SK-N-SH (cell line): ENCODE data around the gene KCNT1. TPM values are rescaled to one million over a fixed set of nuclear protein-coding genes. Genes with fewer than 3 reads are reported as not detected.
"Not testable (repeated sequence)": the region's sequence is repeated elsewhere in the genome, so short reads cannot be mapped to it uniquely, and the experiment has no call there.

Experiments used
- CTCF ChIA-PET: fragments of 300-600, 350-600 bp; formaldehyde crosslinking; extraction: SDS; loops from one replicate; lab custom pipeline; 2021; lab: Yijun Ruan, JAX
- POLR2A ChIA-PET: fragments of 350-600 bp; sonication (Branson Sonifier 250); formaldehyde crosslinking; extraction: SDS; loops from one replicate; lab custom pipeline; 2020; ENCODE audit warnings: antibody characterized with exemption, inconsistent platforms; lab: Yijun Ruan, JAX
- DNase-seq: peaks from one replicate; pipeline ENCODE4 v3.0.0; 2012
- H2AFZ ChIP-seq: fragments of 200-600 bp; sonication (generic); 2 replicates; pipeline ENCODE4 v1.8.1; 2016; ENCODE audit warnings: antibody characterized with exemption, mild to moderate bottlenecking, low read depth
- H3F3A ChIP-seq: fragments of 200-600 bp; sonication (generic); replicated peaks from 2 replicates; pipeline ENCODE3; 2016; ENCODE audit warnings: antibody characterized with exemption, mild to moderate bottlenecking; ENCODE audit not compliant: insufficient read depth
- H3K27ac ChIP-seq, 2 experiments: fragments of 200-500 bp in 1 of 2; fragments of 200-600 bp in 1 of 2; sonication (Bioruptor generic) in 1 of 2; sonication (generic), shearing (Covaris generic) in 1 of 2; 2 replicates each; pipeline versions ENCODE4 v1.5.1 to v1.6.1; 2014 to 2016; ENCODE audit warnings: low read depth in 2 of 2, inconsistent platforms in 1 of 2, low read length in 1 of 2, mild to moderate bottlenecking in 1 of 2, mixed read lengths in 1 of 2
- H3K27me3 ChIP-seq: fragments of 200-600 bp; sonication (generic), shearing (Covaris generic); 2 replicates; pipeline ENCODE4 v1.6.1; 2016; ENCODE audit warnings: mixed run types; ENCODE audit not compliant: insufficient read depth
- H3K36me3 ChIP-seq, 2 experiments: fragments of 200-500 bp in 1 of 2; fragments of 200-600 bp in 1 of 2; sonication (Bioruptor generic) in 1 of 2; sonication (generic) in 1 of 2; replicated peaks in 1 of 2; 2 replicates each; pipeline versions ENCODE3 to v1.5.1; 2014 to 2016; ENCODE audit warnings: low read length in 1 of 2, mild to moderate bottlenecking in 1 of 2; ENCODE audit not compliant: insufficient read depth in 2 of 2, control insufficient read depth in 1 of 2
- H3K4me1 ChIP-seq, 2 experiments: fragments of 200-500 bp in 1 of 2; fragments of 200-600 bp in 1 of 2; sonication (Bioruptor generic) in 1 of 2; sonication (generic), shearing (Covaris generic) in 1 of 2; 2 replicates each; pipeline versions ENCODE4 v1.5.1 to v1.6.1; 2014 to 2016; ENCODE audit warnings: low read depth in 1 of 2, low read length in 1 of 2, mixed run types in 1 of 2; ENCODE audit not compliant: insufficient read depth in 2 of 2, control insufficient read depth in 1 of 2
- H3K4me2 ChIP-seq: fragments of 200-600 bp; sonication (generic), shearing (Covaris generic); 2 replicates; pipeline ENCODE4 v1.6.1; 2017; ENCODE audit warnings: mixed run types
- H3K4me3 ChIP-seq, 2 experiments: fragments of 200-500 bp in 1 of 2; fragments of 200-600 bp in 1 of 2; sonication (Bioruptor generic) in 1 of 2; sonication (generic), shearing (Covaris generic) in 1 of 2; 2 replicates each; pipeline versions ENCODE4 v1.5.1 to v1.8.1; 2014 to 2016; ENCODE audit warnings: low read depth in 2 of 2, inconsistent platforms in 1 of 2, low read length in 1 of 2, mild to moderate bottlenecking in 1 of 2, mixed read lengths in 1 of 2, moderate library complexity in 1 of 2
- H3K79me2 ChIP-seq: fragments of 200-600 bp; sonication (generic); 2 replicates; pipeline ENCODE4 v1.8.1; 2017; ENCODE audit warnings: mild to moderate bottlenecking; ENCODE audit not compliant: insufficient read depth
- H3K9ac ChIP-seq: fragments of 200-600 bp; sonication (generic); 2 replicates; pipeline ENCODE4 v1.6.1; 2017; ENCODE audit warnings: mixed run types
- H3K9me2 ChIP-seq: fragments of 200-600 bp; sonication (generic); 2 replicates; pipeline ENCODE4 v1.6.1; 2017; ENCODE audit warnings: mixed run types
- H3K9me3 ChIP-seq: fragments of 200-600 bp; sonication (generic); 2 replicates; pipeline ENCODE4 v1.6.1; 2017; ENCODE audit warnings: mixed run types, mild to moderate bottlenecking, moderate library complexity
- H4K20me1 ChIP-seq: fragments of 200-600 bp; sonication (generic); 2 replicates; pipeline ENCODE4 v1.6.1; 2017; ENCODE audit warnings: mild to moderate bottlenecking, mixed run types; ENCODE audit not compliant: insufficient read depth
- CHD2 ChIP-seq: fragments of 150-350 bp; IDR thresholded peaks from 2 replicates; pipeline ENCODE4 v1.6.1; 2018; ENCODE audit warnings: low read length; ENCODE audit not compliant: partially characterized antibody
- FOXJ3 ChIP-seq: sonication (generic); formaldehyde crosslinking; IDR thresholded peaks from 2 replicates; pipeline ENCODE4 v1.5.1; 2020; ENCODE audit warnings: mild to moderate bottlenecking, missing genetic modification reagents
- GATA2 ChIP-seq: sonication (generic); formaldehyde crosslinking; IDR thresholded peaks from 2 replicates; pipeline ENCODE4 v1.5.0; 2020; ENCODE audit warnings: mild to moderate bottlenecking, missing genetic modification reagents
- MEF2A ChIP-seq: IDR thresholded peaks from 2 replicates; pipeline ENCODE4 v1.4.0; 2012; ENCODE audit warnings: low read depth, borderline replicate concordance
- MXI1 ChIP-seq: IDR thresholded peaks from 2 replicates; pipeline ENCODE4 v1.6.1; 2012; ENCODE audit warnings: mild to moderate bottlenecking, low read depth, low read length, improper control_type of control experiment
- NFIC ChIP-seq: IDR thresholded peaks from 2 replicates; pipeline ENCODE4 v1.4.0; 2012; ENCODE audit warnings: borderline replicate concordance
- NRF1 ChIP-seq: IDR thresholded peaks from 2 replicates; pipeline ENCODE4 v1.6.1; 2012; ENCODE audit warnings: low read depth, mild to moderate bottlenecking, low read length
- POLR2AphosphoS5 ChIP-seq: IDR thresholded peaks from 2 replicates; pipeline ENCODE4 v1.6.1; 2012; ENCODE audit warnings: low read depth, low read length
- RFX5 ChIP-seq: IDR thresholded peaks from 2 replicates; pipeline ENCODE4 v1.6.1; 2012; ENCODE audit warnings: mild to moderate bottlenecking, improper control_type of control experiment, low read length
- TAF1 ChIP-seq: IDR thresholded peaks from 2 replicates; pipeline ENCODE4 v1.6.1; 2012; ENCODE audit warnings: low read depth, mild to moderate bottlenecking, low read length, moderate library complexity, borderline replicate concordance
- YY1 ChIP-seq: IDR thresholded peaks from 2 replicates; pipeline ENCODE4 v1.4.0; 2012; ENCODE audit warnings: low read depth, mild to moderate bottlenecking
- WGBS: methylation state at CpG from one replicate; pipeline ENCODE4 v1.1.6; 2017; ENCODE audit warnings: low lambda C conversion rate; 5-methylcytosine and 5-hydroxymethylcytosine counted together
- polyA plus RNA-seq, 3 experiments: library from polyadenylated mRNA; depleted of rRNA; stranded (reverse); fragments of >200 nt; gene quantifications; 2 replicates each; pipeline ENCODE4 v1.2.3, GENCODE V29; 2012
- TF ChIP-seq, protein P1 (sequence below): fragments of 200-600 bp; sonication (generic); IDR thresholded peaks from 2 replicates; pipeline ENCODE4 v1.6.1; 2017; ENCODE audit warnings: antibody characterized with exemption, mild to moderate bottlenecking, moderate library complexity
- TF ChIP-seq, protein P2 (sequence below): IDR thresholded peaks from 2 replicates; pipeline ENCODE4 v1.4.0; 2012; ENCODE audit warnings: low read depth, borderline replicate concordance

Gene KCNT1
- polyA plus RNA-seq, 1 of the 3 experiments (the other 2 are of a cell fraction) = 0.08 TPM

DNA sequence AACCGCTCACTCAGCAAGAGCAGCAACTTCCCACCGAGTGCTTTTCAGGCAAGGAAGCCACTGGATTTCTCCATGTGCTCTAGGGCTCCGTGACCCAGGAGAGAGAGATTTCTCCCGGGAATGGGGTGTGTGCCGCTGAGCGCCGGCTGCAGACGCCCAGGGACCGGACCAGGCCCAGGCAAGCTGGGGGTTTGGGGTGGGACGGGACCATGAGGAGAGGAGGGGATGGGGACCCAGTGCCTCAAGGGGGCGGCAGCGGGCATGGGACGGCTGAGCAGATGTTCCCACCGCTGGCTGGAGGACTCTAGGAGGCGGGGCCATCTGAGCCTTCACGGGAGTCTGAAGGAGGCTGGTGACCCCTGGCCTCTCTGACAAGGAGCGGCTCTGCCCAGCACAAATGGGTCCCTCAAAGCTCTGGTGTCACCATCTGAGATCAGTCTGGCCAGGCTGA is 30.4 kb upstream of the KCNT1 start:
- H3K9me2 ChIP-seq = no peaks in the 10 kb centered on the region
- 39% methylated on average over 9 of the region's 17 CpGs for WGBS
- no peak overlapping the region for H3K4me2 ChIP-seq
- no peaks in the 10 kb centered on the region for H3K9me3 ChIP-seq
- DNase-seq = peak; percentile 72
- TF ChIP-seq NRF1 (no peak), FOXJ3 (no peak), MEF2A (no peak)
- no peak overlapping the region for H3K9ac ChIP-seq
- H4K20me1 ChIP-seq = no peaks in the 10 kb centered on the region
- no peak overlapping the region for H3K27ac ChIP-seq
- ChIA-PET CTCF (interaction anchor here (1.0 to 1.6 kb wide), 2 partner anchors 25 to 68 kb away, joined by 3 to 5 read pairs; no protein-coding TSS in a partner anchor), POLR2A (no interaction called here)
- no peaks in the 10 kb centered on the region for H3K36me3 ChIP-seq
- H3K79me2 ChIP-seq = no peaks in the 10 kb centered on the region
- H3F3A ChIP-seq = no peaks in the 10 kb centered on the region
- no peaks in the 10 kb centered on the region for H3K4me1 ChIP-seq
- no peak overlapping the region for H3K4me3 ChIP-seq
- no peak overlapping the region for H2AFZ ChIP-seq
- H3K27me3 ChIP-seq = no peaks in the 10 kb centered on the region

DNA sequence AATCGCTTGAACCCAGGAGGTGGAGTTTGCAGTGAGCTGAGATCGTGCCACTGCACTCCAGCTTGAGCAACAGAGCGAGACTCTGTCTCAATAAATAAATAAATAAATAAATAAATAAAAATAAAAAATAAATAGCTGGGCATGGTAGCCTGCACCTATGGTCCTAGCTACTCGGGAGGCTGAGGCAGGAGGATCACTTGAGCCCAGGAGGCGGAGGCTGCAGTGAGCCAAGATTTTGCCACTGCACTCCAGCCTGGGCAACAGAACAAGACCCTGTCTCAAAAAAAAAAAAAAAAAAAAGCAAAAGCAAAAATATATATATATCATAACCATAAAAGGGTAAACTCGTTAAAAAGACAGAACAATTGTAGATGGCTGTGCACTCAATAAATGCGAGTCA is 29.2 kb upstream of the KCNT1 start:
- H3K9me3 ChIP-seq, H3K4me1 ChIP-seq, H3F3A ChIP-seq, H3K9me2 ChIP-seq, H3K4me3 ChIP-seq, H3K27ac ChIP-seq, H3K36me3 ChIP-seq, H4K20me1 ChIP-seq, H3K79me2 ChIP-seq, H3K4me2 ChIP-seq, H3K27me3 ChIP-seq, H2AFZ ChIP-seq, H3K9ac ChIP-seq, POLR2A ChIA-PET, DNase-seq: not testable (repeated sequence)
- CTCF ChIA-PET = interaction anchor here (1.0 to 1.6 kb wide), 2 partner anchors 26 to 69 kb away, joined by 3 to 5 read pairs; no protein-coding TSS in a partner anchor
- 36% methylated on average over 7 of the region's 7 CpGs for WGBS

DNA sequence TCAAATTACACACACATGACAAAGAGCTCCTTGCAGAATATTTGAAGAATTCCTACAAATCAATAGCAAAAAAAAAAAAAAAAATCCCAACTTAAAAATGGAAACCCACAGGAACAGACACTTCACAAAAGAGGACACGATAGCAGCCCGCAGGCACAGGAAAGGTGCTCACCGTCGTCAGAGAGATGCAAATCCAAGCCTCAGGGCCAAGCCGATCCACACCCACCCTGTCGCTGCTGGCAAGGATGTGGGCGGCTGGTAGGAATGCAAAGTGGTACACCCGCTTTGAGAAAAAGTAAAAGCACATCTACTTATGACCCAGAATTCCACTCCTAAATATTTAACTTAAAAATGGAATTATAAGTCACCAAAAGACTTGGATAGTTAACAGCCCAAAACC is 28.0 kb upstream of the KCNT1 start:
- no peaks in the 10 kb centered on the region for H3K4me1 ChIP-seq
- no peaks in the 10 kb centered on the region for H3F3A ChIP-seq
- DNase-seq = no peak
- no peak overlapping the region for H2AFZ ChIP-seq
- H3K4me2 ChIP-seq = no peak overlapping the region
- TF ChIP-seq NFIC (no peak), RFX5 (no peak), MXI1 (no peak), CHD2 (no peak), YY1 (no peak), TAF1 (no peak), MEF2A (no peak), GATA2 (CRISPR knock-in tag) (no peak), POLR2AphosphoS5 (no peak)
- TF ChIP-seq, protein P1, sequence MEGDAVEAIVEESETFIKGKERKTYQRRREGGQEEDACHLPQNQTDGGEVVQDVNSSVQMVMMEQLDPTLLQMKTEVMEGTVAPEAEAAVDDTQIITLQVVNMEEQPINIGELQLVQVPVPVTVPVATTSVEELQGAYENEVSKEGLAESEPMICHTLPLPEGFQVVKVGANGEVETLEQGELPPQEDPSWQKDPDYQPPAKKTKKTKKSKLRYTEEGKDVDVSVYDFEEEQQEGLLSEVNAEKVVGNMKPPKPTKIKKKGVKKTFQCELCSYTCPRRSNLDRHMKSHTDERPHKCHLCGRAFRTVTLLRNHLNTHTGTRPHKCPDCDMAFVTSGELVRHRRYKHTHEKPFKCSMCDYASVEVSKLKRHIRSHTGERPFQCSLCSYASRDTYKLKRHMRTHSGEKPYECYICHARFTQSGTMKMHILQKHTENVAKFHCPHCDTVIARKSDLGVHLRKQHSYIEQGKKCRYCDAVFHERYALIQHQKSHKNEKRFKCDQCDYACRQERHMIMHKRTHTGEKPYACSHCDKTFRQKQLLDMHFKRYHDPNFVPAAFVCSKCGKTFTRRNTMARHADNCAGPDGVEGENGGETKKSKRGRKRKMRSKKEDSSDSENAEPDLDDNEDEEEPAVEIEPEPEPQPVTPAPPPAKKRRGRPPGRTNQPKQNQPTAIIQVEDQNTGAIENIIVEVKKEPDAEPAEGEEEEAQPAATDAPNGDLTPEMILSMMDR = no peak
- TF ChIP-seq, protein P2, sequence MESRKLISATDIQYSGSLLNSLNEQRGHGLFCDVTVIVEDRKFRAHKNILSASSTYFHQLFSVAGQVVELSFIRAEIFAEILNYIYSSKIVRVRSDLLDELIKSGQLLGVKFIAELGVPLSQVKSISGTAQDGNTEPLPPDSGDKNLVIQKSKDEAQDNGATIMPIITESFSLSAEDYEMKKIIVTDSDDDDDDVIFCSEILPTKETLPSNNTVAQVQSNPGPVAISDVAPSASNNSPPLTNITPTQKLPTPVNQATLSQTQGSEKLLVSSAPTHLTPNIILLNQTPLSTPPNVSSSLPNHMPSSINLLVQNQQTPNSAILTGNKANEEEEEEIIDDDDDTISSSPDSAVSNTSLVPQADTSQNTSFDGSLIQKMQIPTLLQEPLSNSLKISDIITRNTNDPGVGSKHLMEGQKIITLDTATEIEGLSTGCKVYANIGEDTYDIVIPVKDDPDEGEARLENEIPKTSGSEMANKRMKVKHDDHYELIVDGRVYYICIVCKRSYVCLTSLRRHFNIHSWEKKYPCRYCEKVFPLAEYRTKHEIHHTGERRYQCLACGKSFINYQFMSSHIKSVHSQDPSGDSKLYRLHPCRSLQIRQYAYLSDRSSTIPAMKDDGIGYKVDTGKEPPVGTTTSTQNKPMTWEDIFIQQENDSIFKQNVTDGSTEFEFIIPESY = no peak
- H3K4me3 ChIP-seq = no peak overlapping the region
- no peaks in the 10 kb centered on the region for H3K9me2 ChIP-seq
- H4K20me1 ChIP-seq = no peaks in the 10 kb centered on the region
- no peaks in the 10 kb centered on the region for H3K9me3 ChIP-seq
- no peak overlapping the region for H3K27ac ChIP-seq
- ChIA-PET CTCF (interaction anchor here (1.4 kb wide), 1 partner anchor 30 kb away, joined by 3 read pairs; no protein-coding TSS in a partner anchor), POLR2A (no interaction called here)
- H3K9ac ChIP-seq = no peak overlapping the region
- 46% methylated on average over 8 of the region's 8 CpGs for WGBS
- H3K36me3 ChIP-seq = no peaks in the 10 kb centered on the region
- H3K27me3 ChIP-seq = no peaks in the 10 kb centered on the region
- H3K79me2 ChIP-seq = no peaks in the 10 kb centered on the region
